ENCODE measurements around the gene NGEF.
A peak's percentile ranks its signal among the peaks of the same experiment; 100 is the strongest.

NGEF gene, protein sequence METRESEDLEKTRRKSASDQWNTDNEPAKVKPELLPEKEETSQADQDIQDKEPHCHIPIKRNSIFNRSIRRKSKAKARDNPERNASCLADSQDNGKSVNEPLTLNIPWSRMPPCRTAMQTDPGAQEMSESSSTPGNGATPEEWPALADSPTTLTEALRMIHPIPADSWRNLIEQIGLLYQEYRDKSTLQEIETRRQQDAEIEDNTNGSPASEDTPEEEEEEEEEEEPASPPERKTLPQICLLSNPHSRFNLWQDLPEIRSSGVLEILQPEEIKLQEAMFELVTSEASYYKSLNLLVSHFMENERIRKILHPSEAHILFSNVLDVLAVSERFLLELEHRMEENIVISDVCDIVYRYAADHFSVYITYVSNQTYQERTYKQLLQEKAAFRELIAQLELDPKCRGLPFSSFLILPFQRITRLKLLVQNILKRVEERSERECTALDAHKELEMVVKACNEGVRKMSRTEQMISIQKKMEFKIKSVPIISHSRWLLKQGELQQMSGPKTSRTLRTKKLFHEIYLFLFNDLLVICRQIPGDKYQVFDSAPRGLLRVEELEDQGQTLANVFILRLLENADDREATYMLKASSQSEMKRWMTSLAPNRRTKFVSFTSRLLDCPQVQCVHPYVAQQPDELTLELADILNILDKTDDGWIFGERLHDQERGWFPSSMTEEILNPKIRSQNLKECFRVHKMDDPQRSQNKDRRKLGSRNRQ

DNA sequence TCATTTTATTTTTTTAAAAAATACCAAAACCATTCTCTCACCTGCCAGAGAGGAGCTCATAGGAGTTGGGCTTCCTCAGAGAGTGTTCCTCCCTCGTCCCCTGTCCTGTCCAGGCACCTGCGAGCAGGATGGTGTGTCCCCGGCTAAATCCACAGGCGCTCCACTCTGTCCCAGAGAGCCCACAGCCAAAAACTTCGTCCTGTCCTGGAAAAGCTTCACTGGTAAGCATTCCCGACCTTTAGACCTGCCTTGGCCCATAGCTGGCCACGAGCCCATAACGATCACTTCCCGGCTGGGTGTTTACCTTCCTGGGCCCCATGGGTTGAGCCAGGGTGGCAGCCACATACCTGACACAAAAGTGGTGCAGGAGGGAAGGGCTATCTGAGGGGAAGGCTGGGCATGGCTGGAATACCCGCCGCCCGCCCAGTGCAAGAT is at the start of gene NGEF:
TSS of gene NGEF (minus strand) at position 230 of the 435 bp plus-strand sequence. CDS start 38,366 bp downstream, outside the sequence.
- Histone ChIP-seq H3K27ac (no peak within 1 kb of the TSS), H3K4me3 (no peak within 1 kb of the TSS)
- TF ChIP-seq, protein P1, sequence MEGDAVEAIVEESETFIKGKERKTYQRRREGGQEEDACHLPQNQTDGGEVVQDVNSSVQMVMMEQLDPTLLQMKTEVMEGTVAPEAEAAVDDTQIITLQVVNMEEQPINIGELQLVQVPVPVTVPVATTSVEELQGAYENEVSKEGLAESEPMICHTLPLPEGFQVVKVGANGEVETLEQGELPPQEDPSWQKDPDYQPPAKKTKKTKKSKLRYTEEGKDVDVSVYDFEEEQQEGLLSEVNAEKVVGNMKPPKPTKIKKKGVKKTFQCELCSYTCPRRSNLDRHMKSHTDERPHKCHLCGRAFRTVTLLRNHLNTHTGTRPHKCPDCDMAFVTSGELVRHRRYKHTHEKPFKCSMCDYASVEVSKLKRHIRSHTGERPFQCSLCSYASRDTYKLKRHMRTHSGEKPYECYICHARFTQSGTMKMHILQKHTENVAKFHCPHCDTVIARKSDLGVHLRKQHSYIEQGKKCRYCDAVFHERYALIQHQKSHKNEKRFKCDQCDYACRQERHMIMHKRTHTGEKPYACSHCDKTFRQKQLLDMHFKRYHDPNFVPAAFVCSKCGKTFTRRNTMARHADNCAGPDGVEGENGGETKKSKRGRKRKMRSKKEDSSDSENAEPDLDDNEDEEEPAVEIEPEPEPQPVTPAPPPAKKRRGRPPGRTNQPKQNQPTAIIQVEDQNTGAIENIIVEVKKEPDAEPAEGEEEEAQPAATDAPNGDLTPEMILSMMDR (IDR thresholded peaks at IDR 0.05) = no peak
- DNase-seq (ENCODE audit: low spot score) = peak; percentile 65

DNA sequence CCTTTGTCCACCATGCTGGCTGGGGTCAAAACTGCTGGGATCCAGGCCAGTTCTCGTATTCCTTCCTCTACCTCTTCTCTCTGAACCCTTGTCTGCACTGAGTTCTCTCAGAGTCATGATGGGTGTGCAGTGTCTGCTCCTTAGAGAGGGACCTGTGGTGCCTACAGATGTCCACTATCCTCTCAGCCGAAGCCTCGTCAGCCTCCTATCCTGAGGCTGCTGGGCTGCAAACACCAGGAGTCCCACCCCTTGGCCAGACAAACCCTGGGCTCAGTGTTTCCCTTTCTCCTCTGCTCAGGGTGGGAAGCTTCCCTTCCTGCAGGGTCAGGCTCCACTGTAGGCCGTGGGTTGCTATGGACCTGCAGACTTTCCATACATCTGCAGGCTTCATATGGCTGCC is 49.4 kb upstream of the NGEF start:
- Histone ChIP-seq H3K27ac (peak overlapping the region in 1 of 2 donors; percentile 85), H3K4me3 (peak overlapping the region; percentile 69)
- DNase-seq (ENCODE audit: low spot score) = peak; percentile 67
- TF ChIP-seq, protein P1 (IDR thresholded peaks at IDR 0.05) = no peak

DNA sequence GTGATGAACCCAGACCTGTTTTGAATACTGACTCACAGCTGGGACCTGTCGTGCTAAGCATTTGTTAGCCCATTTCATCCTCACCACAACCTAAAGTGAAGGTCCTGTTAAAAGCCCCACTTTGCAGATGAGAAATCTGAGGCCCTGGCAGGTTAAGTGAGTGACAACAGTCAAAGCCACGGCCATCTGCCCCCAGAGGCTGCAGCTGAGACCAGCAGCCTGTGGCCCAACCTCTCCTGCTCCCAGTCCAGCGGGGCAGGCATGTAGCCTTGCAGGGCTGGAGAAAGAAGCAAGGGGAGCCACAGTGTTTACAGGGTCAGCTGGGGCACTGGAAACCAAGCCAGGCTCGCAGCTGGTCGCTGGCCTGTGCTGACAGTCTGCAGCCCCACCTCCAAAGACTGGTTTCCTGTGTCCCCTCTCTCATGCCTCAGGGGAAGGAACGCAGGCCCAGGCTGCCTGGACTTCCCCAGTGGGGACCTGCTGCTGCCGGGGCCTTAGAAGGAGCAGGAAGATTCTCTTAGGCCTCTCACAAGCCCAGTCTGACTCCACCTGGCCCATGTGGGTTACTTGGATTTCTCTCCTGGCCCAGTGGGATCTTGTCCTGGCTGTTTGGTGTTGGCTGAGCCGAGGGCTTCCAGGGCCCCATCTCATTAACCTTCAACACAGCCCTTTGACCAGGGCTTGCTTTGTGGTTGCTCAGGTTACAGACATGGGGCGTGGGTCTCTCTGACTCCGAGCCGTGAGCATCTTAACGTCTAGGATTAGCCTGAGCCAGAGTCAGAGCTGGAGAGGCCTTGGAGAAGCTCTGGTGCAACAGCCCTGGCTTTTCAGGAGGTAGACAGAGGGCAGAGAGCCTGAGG is 48.8 kb upstream of the NGEF start:
- peak; percentile 78 for DNase-seq (ENCODE audit: low spot score)

DNA sequence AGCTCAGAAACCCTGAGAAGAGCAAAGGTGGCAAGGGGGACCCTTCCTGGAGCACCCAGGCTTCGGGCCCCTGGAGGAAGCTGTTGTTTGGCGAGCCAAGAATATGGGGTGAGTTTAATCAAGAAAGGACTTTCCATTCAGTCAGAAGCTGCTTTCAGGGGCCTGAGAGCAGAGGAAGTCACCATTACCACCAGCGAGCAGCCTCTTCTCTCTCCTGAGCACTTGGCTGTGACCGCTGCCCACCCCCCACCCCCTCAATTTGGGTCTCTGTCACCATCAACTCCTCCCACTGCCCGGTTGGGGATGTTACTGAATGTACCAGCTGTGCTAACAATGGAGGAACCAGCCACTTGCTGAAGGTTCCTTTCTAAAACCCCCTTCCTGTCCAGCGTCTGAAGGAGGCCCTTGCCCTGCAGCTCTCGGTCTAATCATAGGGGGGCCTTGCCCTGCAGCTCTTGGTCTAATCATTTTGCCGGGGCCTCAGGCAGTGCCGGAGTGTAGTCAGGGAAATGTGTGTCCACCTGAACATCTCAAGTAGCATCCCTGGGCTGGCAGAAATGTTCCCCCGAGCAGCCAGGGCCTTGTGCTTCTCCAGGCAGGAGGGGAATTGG is 48.0 kb upstream of the NGEF start:
- Histone ChIP-seq H3K4me3 (peak overlapping the region; percentile 69), H3K27ac (peak overlapping the region; percentile 19 to 85)
- TF ChIP-seq, protein P1 (IDR thresholded peaks at IDR 0.05) = no peak
- peak; percentile 66 for DNase-seq (ENCODE audit: low spot score)

More for the DNA sequence above, 48.8 kb upstream of the NGEF start:
- TF ChIP-seq, protein P1 (IDR thresholded peaks at IDR 0.05) = peak; percentile 18
- Histone ChIP-seq H3K4me3 (peak overlapping the region; percentile 69), H3K27ac (peak overlapping the region; percentile 19 to 85)

DNA sequence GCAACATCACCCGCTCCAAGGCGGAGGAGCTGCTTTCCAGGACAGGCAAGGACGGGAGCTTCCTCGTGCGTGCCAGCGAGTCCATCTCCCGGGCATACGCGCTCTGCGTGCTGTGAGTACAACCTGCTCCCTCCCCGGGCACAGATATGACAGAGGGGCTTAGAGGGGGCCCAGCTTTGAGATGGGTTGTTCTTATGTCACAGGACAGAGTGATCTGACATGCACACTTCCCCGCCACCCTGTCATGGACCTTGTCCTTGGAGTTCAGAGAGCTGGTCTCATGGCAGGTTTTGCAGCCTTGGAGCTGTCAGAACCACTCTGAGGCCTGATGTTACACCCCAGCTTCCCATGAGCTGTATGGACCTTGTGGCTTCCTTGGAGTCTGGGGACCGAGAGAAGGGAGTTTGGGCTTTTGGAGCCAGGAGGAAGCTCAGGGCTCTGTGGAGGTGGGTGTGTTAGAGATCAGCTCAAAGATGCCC is 47.5 kb upstream of the NGEF start:
- TF ChIP-seq, protein P1 (IDR thresholded peaks at IDR 0.05) = no peak
- Histone ChIP-seq H3K4me3 (peak overlapping the region; percentile 69), H3K27ac (peak overlapping the region; percentile 19 to 85)
- DNase-seq (ENCODE audit: low spot score) = no peak

DNA sequence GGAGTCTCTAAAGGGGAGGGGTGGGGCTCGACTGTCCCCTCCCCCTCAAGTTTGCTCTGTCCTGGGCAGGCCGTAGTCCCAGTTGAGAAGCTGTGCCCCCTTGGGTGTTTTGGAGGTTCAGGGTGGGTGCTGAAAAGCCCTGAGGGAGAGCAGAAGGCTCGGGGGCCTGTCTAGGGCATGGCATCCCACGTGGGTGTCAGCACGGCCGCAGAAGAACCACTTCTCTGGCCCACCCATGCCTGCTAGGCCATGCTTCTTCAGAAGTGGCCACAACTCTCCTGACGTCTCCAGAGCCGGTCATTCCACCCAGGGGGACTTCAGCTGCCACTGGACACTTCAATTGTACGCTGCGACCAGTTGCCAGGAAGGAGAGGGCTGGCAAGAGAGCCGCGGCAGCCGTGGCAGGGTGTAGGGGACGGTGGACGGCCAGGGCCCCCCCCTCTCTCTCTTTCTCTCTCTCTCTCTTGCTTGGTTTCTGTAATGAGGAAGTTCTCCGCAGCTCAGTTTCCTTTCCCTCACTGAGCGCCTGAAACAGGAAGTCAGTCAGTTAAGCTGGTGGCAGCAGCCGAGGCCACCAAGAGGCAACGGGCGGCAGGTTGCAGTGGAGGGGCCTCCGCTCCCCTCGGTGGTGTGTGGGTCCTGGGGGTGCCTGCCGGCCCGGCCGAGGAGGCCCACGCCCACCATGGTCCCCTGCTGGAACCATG is 46.9 kb upstream of the NGEF start, which contains the start of gene INPP5D:
TSS of gene INPP5D (plus strand) at position 546 of the 704 bp plus-strand sequence. CDS start at position 683, 137 bp downstream.
- Histone ChIP-seq H3K4me3 (peak within 1 kb of the TSS; percentile 69), H3K27ac (peak within 1 kb of the TSS; percentile 19 to 85)
- TF ChIP-seq, protein P1 (IDR thresholded peaks at IDR 0.05) = no peak
- DNase-seq (ENCODE audit: low spot score) = peak; percentile 74

All from coronary artery (tissue), 2 donors.